ENCODE measurements around the gene RASSF10.

- TF ChIP-seq, protein P1, sequence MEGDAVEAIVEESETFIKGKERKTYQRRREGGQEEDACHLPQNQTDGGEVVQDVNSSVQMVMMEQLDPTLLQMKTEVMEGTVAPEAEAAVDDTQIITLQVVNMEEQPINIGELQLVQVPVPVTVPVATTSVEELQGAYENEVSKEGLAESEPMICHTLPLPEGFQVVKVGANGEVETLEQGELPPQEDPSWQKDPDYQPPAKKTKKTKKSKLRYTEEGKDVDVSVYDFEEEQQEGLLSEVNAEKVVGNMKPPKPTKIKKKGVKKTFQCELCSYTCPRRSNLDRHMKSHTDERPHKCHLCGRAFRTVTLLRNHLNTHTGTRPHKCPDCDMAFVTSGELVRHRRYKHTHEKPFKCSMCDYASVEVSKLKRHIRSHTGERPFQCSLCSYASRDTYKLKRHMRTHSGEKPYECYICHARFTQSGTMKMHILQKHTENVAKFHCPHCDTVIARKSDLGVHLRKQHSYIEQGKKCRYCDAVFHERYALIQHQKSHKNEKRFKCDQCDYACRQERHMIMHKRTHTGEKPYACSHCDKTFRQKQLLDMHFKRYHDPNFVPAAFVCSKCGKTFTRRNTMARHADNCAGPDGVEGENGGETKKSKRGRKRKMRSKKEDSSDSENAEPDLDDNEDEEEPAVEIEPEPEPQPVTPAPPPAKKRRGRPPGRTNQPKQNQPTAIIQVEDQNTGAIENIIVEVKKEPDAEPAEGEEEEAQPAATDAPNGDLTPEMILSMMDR (IDR thresholded peaks at IDR 0.05) = no peak
- no peak for TF ChIP-seq MAX (CRISPR knock-in tag; IDR thresholded peaks at IDR 0.05)
- TF ChIP-seq, protein P2, sequence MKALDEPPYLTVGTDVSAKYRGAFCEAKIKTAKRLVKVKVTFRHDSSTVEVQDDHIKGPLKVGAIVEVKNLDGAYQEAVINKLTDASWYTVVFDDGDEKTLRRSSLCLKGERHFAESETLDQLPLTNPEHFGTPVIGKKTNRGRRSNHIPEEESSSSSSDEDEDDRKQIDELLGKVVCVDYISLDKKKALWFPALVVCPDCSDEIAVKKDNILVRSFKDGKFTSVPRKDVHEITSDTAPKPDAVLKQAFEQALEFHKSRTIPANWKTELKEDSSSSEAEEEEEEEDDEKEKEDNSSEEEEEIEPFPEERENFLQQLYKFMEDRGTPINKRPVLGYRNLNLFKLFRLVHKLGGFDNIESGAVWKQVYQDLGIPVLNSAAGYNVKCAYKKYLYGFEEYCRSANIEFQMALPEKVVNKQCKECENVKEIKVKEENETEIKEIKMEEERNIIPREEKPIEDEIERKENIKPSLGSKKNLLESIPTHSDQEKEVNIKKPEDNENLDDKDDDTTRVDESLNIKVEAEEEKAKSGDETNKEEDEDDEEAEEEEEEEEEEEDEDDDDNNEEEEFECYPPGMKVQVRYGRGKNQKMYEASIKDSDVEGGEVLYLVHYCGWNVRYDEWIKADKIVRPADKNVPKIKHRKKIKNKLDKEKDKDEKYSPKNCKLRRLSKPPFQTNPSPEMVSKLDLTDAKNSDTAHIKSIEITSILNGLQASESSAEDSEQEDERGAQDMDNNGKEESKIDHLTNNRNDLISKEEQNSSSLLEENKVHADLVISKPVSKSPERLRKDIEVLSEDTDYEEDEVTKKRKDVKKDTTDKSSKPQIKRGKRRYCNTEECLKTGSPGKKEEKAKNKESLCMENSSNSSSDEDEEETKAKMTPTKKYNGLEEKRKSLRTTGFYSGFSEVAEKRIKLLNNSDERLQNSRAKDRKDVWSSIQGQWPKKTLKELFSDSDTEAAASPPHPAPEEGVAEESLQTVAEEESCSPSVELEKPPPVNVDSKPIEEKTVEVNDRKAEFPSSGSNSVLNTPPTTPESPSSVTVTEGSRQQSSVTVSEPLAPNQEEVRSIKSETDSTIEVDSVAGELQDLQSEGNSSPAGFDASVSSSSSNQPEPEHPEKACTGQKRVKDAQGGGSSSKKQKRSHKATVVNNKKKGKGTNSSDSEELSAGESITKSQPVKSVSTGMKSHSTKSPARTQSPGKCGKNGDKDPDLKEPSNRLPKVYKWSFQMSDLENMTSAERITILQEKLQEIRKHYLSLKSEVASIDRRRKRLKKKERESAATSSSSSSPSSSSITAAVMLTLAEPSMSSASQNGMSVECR (CRISPR knock-in tag; IDR thresholded peaks at IDR 0.05; ENCODE audit: borderline replicate concordance) = no peak
- TF ChIP-seq, protein P3, sequence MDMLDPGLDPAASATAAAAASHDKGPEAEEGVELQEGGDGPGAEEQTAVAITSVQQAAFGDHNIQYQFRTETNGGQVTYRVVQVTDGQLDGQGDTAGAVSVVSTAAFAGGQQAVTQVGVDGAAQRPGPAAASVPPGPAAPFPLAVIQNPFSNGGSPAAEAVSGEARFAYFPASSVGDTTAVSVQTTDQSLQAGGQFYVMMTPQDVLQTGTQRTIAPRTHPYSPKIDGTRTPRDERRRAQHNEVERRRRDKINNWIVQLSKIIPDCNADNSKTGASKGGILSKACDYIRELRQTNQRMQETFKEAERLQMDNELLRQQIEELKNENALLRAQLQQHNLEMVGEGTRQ (CRISPR knock-in tag; IDR thresholded peaks at IDR 0.05) = no peak
- no peak for TF ChIP-seq CREM (CRISPR knock-in tag; IDR thresholded peaks at IDR 0.05)
- no peak for TF ChIP-seq FOXK1 (CRISPR knock-in tag; IDR thresholded peaks at IDR 0.05)
- TF ChIP-seq, protein P4, sequence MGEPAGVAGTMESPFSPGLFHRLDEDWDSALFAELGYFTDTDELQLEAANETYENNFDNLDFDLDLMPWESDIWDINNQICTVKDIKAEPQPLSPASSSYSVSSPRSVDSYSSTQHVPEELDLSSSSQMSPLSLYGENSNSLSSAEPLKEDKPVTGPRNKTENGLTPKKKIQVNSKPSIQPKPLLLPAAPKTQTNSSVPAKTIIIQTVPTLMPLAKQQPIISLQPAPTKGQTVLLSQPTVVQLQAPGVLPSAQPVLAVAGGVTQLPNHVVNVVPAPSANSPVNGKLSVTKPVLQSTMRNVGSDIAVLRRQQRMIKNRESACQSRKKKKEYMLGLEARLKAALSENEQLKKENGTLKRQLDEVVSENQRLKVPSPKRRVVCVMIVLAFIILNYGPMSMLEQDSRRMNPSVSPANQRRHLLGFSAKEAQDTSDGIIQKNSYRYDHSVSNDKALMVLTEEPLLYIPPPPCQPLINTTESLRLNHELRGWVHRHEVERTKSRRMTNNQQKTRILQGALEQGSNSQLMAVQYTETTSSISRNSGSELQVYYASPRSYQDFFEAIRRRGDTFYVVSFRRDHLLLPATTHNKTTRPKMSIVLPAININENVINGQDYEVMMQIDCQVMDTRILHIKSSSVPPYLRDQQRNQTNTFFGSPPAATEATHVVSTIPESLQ (CRISPR knock-in tag; IDR thresholded peaks at IDR 0.05) = no peak
These were observed 11.9 kb upstream of the RASSF10 start for GRCh38 chr11:12997168-12997567.
